Activated CD4-positive, alpha-beta T cell treated with anti-CD3 and anti-CD28 coated beads for 4 hours (primary cell): ENCODE data around the gene TPGS1.

ENCODE experiments used
- DNase-seq, 2 donors: peaks; one replicate each; pipeline ENCODE4 v3.0.0-alpha.2; 2020

Gene TPGS1

DNA sequence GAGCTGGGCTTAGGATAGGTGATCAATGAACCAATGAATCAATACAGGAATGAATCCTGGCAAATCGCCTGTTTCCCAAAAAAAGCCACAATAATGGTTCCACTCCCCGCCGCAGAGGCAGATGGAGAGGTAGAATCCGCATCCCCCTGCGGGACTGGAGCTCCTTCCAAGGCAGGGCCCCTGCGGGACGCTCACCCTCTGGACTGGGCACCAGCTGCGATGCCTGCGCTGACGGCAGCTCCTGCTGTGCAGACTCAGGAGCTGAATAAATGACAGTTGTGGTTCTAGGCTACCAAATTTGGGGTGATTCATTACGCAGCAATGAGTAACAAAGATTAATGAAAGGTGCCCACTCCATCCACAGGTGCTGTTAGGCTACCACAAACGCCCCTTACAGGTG lies 15.4 kb downstream of the TPGS1 start:
- DNase-seq = no peak

DNA sequence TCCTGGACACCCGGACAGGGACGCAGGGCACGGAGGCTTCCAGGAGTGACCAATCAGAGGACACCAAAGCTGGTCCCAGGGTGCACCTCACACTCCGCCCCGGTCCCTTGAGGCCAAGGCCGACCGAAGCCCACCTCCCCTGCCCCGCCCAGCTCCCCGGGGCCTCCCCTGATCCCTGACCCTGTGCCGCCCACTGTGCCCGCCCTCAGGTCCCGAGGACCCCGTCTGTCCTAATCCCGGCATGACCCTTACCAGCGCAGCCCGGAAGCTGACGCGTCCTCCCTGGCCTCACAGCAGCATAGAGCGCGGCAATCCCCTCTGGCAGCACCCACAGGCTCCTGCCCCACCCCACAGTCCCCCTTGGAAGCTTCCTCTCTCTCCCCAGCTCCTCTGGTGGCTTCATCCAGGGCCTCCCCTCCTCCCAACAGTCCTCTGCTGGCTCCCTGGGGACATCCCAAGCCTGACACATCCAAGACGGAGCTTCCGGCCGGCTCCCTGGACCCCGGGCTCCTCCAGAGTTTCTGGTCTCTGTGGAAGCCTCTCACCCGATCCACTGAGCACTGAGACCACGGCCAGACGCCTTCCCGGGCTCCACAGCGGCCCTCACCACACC lies 16.9 kb downstream of the TPGS1 start:
- no peak for DNase-seq

DNA sequence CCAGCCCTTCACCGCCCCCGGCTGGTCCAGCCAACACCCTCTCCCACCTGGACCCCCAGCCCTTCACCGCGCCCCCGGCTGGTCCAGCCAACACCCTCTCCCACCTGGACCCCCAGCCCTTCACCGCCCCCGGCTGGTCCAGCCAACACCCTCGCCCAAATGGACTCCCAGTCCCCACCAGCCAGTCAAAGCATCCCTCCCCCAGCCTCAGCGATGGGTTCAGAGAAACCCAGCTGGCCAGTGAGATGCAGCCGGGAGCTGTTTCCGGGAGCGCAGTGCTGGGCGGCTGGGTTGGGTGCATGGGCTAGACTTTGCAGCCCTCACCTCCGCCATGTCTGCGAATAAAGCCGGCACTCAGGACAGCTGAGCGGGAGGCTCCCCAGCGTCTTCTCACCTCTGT lies 17.7 kb downstream of the TPGS1 start:
- no peak for DNase-seq

DNA sequence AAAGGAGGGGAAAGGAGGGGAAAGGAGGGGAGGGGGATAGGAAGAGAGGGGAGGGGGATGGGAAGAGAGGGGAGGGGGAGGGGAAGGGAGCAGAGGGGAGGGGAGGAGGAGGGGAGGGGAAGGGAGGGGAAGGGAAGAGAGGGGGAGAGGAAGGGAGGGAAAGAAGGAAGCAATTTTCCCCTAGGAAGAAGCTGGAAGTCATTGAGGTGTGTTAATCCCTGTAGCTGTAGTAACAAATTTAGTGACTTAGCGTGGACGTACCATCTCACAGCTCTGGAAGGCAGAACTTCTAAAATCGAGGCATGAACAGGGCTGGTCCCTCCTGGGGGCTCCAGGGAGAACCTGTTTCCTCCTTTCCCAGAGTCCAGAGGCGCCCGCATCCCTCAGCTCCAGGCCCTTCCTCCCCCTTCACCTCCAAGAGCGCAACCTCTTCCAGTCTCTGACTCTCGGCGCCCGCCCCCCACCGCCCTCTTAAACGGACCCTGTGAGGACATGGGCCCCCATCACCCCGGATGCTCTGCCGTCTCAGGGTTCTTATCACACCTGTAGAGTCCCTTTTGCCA lies 18.6 kb downstream of the TPGS1 start:
- DNase-seq = no peak

DNA sequence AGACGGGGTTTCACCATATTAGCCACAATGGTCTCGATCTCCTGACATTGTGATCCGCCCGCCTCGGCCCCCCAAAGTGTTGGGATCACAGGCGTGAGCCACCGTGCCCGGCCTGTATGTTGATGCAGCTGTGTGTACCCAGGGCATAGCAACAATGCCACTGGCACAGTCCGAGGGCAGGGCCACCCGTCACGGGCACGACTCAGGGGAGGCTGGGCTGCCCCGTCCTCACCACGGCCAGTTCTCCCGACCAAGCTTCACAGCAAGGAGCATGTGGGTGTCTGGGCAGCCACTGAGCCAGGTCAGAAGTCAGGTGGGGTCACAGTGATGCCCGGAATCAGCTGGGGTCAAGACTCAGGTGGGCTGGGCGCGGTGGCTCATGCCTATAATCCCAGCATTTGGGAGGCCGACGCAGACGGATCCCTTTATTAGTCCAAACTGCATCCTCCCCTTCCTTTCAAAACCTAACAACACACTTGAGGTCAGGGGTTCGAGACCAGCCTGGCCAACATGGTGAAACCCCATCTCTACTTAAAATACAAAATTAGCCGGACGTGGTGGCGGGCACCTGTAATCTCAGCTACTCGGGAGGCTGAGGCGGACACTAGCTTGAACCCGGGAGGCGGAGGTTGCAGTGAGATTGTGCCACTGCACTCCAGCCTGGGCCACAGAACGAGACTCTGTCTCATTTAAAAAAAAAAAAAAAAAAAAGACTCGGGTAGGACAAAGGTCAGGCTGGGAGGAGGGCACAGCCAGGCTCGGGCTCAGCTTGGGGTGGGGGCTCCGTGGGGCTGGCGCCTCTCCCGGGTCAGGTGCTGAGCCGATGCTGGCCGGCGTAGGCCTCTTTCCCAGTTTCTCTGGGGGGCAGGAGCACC lies 23.1 kb downstream of the TPGS1 start:
- DNase-seq = no peak

DNA sequence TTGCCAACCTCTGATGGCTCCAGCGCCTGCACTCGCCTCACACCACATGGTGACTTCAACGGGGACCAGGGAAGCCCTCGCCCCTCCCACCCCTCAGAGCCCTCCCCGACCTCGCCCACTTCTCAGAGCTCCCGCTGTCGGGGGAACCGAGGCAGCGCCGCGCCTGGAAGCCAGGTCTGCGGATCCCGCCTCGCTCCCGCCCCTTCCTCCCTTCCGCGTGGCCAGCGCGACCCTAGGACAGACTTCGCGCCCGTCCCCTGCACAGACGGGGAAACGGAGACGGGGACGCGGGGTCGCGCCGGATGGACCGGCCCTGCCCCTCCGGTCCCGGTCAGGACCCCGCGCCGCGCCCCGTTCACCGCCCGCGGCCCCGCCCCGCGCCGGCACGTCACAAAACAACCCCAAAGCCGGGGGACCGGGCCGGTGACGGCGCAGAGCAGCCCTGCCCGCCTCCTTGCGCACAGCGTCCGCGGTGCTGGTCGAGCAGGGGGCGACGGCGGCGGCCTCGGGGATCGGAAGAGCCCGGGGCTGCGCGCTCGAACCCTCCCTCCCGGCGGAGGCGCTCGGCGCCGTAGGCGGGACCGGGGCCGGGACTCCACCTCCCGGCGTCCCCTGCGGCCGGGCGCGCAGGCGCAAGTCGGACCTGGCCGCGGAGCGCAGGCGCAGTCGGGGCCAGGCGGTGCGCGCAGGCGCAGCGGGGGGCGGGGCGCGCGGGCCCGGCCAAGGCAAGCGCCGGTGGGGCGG lies 23.9 kb downstream of the TPGS1 start:
- peak; percentile 81 to 86 for DNase-seq

DNA sequence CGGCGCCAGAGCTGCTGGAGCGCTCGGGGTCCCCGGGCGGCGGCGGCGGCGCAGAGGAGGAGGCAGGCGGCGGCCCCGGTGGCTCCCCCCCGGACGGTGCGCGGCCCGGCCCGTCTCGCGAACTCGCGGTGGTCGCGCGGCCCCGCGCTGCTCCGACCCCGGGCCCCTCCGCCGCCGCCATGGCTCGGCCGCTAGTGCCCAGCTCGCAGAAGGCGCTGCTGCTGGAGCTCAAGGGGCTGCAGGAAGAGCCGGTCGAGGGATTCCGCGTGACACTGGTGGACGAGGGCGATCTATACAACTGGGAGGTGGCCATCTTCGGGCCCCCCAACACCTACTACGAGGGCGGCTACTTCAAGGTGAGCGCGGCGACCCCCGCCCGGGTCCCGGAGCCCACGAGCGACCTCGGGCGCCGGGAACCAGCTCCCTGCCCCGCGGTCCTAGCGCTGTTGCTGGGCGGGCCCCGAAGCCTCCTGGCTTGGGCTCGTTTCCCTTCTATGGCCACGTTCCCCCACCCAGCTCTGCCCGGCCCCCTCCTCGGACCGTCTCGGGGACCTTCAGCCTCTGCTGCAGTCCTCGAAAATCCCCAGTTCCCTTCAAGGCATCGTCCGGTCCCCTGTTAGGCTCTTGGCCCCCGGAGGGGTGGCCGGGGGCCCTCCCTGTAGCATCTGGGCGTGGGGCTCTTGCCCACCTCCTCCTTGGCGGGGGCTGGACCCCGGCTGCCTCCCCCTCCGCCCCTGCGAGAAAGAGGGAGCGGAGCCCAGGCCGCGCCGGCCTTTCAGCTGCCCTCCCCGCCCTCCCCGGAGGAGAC lies 24.7 kb downstream of the TPGS1 start, which contains the start of gene CDC34:
TSS of gene CDC34 (plus strand) at position 8 of the 808 bp plus-strand sequence. CDS start at position 180, 172 bp downstream.
- no peak for DNase-seq

DNA sequence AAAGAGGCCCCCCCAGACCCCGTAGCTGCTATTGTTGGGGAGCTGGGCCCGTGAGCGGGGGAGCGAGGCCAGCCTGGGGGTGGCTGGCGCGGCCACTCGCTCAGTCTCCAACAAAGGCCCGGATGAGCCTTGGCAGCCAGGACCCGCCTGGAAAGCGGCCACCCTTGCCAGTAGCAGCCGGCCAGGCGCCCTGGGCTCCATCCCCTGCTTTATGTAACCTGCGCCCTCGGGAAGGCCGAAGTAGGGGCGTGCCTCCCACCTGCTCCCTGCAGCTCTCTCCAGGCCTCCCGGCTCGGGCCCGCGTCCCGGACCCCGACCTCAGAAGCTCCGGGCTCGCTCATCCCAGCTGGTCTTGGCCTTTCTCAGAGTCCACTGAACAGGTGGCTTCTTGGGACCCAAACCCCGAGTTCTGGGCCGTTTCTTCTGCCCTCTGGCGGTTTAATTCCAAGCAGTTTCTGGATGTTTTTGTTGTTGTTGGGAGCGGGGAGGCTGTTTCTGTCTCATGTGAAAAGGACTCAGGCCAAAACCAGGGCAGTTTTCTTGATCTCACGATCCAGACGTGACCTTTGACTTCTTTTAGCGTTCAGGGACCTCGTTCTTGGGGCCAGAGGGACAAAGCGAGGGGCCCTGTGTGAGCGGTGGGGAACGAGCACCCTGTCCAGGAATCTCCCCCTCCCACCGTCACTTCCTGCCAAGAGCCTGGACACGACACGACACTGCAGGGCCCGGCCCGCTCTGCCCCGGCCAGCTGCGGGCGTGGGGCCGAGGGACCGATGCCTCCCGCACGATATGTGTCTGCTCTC lies 25.5 kb downstream of the TPGS1 start:
- peak; percentile 33 to 50 for DNase-seq

DNA sequence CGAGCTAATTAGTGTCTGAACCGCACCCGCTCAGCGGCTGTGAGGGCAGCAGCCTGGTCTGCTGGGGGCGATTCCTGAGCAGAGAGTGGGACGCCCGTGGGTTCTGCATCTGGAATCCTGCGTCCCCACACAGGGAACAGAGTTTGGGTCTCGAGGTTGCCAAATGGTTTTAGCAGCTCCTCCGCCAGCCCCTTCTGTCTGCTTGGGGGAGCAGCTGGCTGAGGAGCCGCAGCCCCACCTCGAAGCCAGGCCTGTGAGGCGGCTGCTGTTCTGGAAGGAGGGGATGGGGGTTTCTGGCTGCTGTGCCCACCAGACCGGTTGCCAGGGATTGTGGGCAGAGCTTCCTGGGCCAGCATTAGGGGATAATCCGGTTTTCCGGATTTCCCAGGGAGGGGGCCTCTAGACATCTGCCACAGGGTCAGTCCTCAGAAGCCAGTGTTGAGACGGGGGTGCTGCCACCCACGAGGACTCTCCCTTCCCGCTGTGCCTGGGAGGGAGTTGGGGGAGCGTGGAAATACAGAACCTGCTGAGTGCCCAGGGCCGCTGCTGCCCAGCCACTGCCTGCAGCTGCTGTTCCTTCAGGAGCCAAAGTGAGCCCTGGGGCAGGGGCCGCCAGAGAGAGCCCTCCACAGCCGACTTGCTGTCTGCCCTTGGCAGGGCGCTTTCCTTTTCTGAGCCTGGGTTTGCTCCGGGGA lies 26.2 kb downstream of the TPGS1 start:
- no peak for DNase-seq

DNA sequence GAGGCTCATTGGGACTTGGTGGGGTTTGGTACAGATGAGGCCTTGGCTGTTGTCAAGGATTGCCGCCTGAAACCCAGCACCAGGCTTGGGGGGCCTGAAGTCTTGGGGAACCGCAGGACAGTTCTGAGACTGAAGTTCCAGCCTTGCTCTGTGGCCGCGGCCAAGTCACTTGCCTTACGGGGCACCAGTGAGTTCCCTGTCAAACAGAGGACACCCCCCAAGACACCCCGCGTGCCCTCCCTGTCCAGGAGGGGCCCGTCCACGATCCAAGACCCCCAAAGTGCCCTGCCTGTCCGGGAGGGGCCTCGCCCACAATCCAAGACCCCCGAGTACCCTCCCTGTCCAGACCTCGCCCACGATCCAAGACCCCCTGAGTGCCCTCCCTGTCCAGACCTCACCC lies 26.8 kb downstream of the TPGS1 start:
- no peak for DNase-seq

DNA sequence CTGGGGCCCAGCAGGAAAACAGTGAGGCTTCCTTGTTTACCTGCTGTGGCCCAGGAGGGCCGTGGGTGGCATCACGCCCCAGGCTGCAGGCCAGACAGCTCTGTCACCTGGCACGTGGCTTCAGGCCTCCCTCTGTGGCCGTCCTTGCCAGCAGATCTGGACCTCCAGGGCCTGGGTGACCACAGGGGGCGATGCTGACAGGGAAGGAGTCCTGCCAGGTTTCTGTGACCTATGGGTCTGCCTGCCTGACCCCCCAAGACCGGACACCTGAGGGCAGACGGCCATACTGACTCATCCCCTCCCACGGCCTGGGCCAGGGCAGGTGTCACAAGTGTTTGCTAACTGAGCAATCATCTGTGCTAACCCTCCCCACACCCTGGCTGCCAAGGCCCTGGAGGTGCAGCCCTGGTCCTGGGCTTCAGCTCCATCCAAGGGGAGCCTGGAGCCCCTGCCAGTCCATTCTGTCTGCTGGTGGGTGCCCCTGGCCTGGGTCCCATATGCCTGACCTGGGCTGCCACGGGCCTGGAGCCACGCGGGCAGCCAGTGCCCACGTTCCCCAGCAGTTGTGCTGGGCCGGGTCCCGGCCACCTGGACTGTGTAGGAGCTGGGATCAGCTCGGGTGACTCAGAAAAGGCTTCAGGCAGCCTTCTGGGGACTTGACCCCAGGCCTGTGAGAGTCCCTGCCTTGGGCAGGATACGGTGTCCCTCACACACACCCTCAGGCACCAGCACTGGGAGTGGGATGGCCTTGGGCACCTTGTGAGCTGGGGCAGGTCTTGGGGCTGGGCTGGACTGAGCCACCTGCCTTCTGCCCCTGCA lies 27.9 kb downstream of the TPGS1 start:
- DNase-seq = no peak

DNA sequence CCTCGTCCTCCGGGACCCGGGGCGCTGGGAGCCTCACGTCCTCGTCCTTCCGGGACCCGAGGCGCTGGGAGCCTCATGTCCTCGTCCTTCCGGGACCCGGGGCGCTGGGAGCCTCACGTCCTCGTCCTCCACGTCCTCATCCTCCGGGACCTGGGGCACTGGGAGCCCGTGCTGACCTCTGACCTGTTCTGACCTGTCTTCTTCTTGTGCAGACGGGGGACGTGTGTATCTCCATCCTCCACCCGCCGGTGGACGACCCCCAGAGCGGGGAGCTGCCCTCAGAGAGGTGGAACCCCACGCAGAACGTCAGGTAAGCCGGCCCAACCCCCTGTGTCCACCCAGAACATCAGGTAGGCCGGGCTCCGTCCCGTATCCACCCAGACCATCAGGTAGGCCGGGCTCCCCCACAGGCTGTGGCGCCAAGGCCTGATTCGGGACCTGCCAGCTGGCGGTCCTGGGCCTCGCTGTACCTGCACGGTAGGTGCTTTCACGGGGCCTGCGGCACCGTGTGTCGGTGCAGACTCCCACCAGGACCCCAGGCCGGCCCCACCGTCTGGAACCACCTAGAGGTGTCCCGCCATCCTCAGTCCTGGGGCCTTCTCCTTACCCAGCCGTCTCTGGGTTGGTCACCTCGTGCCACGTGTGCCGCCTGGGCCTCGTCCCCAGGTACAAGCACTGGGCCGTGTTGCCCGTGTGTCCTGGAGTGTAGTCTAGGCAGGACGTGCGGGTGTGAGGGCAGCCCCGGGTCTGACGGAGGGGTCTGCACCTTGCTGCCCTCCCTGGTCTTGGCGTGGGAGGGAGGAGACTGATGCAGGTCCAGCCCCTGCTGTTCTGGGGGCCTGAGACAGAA lies 29.0 kb downstream of the TPGS1 start:
- DNase-seq = no peak

DNA sequence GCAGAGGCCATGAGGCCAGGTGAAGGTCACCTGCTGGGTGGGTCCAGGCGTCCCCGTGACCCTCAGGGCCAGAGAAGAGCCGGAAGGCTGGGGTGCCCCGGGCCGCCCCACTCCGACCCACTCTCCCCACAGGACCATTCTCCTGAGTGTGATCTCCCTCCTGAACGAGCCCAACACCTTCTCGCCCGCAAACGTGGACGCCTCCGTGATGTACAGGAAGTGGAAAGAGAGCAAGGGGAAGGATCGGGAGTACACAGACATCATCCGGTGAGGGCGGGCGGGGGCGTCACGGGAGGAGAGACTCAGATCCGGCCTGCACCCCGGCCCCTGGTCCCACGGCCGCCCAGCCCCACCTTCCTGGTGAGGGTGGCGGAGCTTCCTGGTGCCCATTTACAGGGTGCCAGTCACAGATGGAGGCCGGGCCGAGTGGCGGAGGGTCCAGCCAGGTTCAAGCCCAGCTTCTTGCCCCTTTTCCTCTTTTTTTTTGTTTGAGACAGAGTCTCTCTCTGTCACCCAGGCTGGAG lies 29.6 kb downstream of the TPGS1 start:
- no peak for DNase-seq

DNA sequence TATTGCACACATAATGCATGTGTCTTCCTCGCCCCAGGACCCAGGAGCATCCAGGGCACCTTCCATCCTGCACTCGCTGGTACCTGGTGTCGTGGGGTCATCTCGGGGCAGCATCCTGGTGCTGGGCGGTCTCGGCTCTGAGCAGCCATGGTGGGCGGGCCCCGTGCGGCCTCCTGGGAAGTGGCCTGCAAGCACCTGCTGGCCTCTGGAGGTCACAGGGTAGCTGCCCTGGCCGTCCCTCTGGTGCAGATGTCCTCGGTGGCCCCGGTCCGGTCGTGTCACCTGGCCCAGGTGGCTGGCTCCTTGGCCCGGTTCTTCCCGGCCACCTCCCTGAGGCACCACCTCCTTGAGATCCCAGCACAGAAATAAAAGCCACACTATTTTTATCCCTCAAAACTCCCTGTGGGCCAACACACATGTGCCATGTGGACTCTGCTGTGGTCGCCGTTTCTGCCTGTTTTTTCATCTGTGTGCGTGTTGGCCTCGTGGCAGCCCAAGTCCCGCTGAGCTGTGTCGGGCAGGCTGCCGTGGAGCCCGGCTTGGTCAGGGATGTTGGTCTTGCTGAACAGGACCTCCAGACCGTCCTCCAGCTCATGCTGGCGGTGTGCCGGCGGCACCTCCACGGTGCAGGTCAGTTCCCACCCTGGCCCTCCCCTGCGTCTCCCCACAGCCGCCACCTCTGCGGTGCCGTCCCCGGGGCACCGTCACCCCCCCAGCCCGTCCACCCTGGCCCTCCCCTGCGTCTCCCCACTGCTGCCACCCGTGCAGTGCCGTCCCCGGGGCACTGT lies 31.5 kb downstream of the TPGS1 start:
- DNase-seq = no peak

DNA sequence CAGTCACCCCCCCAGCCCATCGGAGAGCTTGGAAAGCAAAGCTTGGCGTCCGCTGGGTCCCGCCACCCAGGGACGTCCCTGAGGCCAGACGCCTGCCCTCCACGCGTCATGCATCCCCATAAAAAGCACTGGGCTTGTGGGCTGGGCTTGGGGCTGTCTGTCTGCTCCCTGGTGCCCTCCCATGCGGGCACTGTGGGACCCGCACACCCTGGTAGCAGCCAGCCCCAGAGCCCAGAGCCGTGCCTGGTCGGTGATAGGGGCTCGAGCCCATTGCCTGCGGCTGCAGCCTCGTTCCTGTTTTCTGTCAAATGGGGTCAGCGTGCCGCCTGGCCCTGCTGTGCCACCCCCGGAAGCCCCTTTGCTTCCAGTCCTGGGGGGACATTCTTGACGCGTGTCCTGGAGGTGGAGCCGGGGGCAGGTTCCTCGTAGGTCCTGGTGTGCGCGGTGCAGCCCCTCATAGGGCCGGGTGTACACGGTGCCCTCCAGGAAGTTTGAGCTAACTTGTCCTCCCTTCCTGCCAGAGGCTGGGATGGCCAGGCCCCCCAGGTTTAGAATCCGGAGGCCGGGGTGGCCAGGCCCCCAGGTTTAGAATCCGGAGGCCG lies 32.2 kb downstream of the TPGS1 start:
- no peak for DNase-seq

DNA sequence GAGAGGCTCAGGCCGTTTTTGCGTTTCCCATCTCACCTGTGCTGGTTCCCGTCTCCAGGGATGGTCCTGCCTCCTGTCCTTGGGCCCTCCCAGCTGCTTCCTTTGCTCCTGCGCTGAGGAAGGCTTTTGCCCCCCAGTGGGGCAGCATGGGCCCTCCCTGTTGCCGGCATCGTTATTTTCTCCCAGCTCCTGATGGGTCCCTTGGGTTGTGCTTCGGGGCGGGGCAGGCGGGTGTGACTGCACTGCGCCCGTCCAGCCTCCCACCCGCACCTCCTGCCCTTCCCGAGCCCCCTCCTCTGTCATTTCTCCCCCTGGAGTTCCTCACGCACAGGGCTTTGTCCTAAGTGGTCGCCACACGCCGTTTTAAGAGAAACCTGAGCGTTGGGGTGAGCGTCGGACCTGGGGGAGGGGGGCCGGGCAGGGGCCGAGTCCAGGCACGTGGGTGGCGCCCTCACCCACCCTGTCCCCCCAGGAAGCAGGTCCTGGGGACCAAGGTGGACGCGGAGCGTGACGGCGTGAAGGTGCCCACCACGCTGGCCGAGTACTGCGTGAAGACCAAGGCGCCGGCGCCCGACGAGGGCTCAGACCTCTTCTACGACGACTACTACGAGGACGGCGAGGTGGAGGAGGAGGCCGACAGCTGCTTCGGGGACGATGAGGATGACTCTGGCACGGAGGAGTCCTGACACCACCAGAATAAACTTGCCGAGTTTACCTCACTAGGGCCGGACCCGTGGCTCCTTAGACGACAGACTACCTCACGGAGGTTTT lies 33.8 kb downstream of the TPGS1 start:
- DNase-seq = no peak

DNA sequence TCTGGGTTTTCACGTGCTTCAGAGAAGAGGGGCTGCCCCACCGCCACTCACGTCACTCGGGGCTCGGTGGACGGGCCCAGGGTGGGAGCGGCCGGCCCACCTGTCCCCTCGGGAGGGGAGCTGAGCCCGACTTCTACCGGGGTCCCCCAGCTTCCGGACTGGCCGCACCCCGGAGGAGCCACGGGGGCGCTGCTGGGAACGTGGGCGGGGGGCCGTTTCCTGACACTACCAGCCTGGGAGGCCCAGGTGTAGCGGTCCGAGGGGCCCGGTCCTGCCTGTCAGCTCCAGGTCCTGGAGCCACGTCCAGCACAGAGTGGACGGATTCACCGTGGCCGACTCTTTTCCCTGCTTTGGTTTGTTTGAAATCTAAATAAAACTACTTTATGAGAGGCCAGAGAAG lies 34.4 kb downstream of the TPGS1 start:
- DNase-seq = no peak
